K562 (cell line): ENCODE results near the gene AIFM3. TPM values are rescaled to one million over a fixed set of nuclear protein-coding genes. Genes with fewer than 3 reads are reported as not detected.
A peak's percentile ranks its signal among the peaks of the same experiment; 100 is the strongest.

Experiments used
- FOS ChIP-seq: IDR thresholded peaks from 3 replicates; pipeline ENCODE4 v1.6.1; 2011; ENCODE audit not compliant: insufficient read length; ENCODE audit errors: extremely low read depth
- NFIC ChIP-seq: fragments of 450-650 bp; IDR thresholded peaks from 2 replicates; pipeline ENCODE4 v1.6.1; 2017; ENCODE audit warnings: mild to moderate bottlenecking, inconsistent platforms
- SMC3 ChIP-seq: conservative IDR thresholded peaks from 2 replicates; pipeline ENCODE4 v1.6.1; 2011; ENCODE audit warnings: low read depth, low read length, improper control_type of control experiment; ENCODE audit not compliant: insufficient read depth
- TAF15 ChIP-seq: fragments of 200-400 bp; formaldehyde crosslinking; IDR thresholded peaks from 2 replicates; pipeline ENCODE4 v1.6.1; 2017; ENCODE audit warnings: mild to moderate bottlenecking, low read depth, low read length, moderate library complexity
- YY1 ChIP-seq, 3 experiments: IDR thresholded peaks; 2 replicates each; pipeline ENCODE4 v1.6.1; 2011; ENCODE audit warnings: low read length in 2 of 3, mild to moderate bottlenecking in 2 of 3, moderate library complexity in 2 of 3, borderline replicate concordance in 1 of 3, control low read depth in 1 of 3, low read depth in 1 of 3; ENCODE audit not compliant: insufficient read depth in 3 of 3, insufficient replicate concordance in 2 of 3, control insufficient read depth in 1 of 3, insufficient read length in 1 of 3; ENCODE audit errors: extremely low read depth in 1 of 3
- polyA plus RNA-seq, 8 experiments: library from polyadenylated mRNA; depleted of rRNA in 4 of 8; stranded (reverse) in 5 of 8; unstranded in 3 of 8; fragments of >200 nt; fragmentation: Nextera tagmentation in 2 of 8; fragmentation: Illumina TruSeq in 1 of 8; extraction: Ambion mirVana in 2 of 8; extraction: Trizol in 1 of 8; gene quantifications; 2 replicates each; pipeline versions ENCODE4 v1.2.1 to v1.2.3, GENCODE V29; 2011 to 2014; ENCODE audit warnings: inconsistent platforms in 1 of 8, missing spikeins in 1 of 8
- total RNA-seq, 7 experiments: library from RNA; depleted of rRNA in 6 of 7; stranded (reverse); fragments of >200 nt in 6 of 7; fragmentation: Illumina TruSeq in 2 of 7; extraction: Trizol in 2 of 7; gene quantifications; 2 replicates each; pipeline versions ENCODE4 v1.2.1 to v1.2.3, GENCODE V29; 2011 to 2021; ENCODE audit warnings: low replicate concordance in 1 of 7
- TF ChIP-seq, protein P1 (sequence below): sonication (generic); IDR thresholded peaks from 2 replicates; pipeline ENCODE4 v1.6.1; 2016

Gene AIFM3
- total and polyA plus RNA-seq, 9 of the 15 experiments (the other 6 are each of a cell fraction or from before 2014, with no cell fraction given) = 0.03 to 0.20 (median 0.07) TPM; not detected in 1

DNA sequence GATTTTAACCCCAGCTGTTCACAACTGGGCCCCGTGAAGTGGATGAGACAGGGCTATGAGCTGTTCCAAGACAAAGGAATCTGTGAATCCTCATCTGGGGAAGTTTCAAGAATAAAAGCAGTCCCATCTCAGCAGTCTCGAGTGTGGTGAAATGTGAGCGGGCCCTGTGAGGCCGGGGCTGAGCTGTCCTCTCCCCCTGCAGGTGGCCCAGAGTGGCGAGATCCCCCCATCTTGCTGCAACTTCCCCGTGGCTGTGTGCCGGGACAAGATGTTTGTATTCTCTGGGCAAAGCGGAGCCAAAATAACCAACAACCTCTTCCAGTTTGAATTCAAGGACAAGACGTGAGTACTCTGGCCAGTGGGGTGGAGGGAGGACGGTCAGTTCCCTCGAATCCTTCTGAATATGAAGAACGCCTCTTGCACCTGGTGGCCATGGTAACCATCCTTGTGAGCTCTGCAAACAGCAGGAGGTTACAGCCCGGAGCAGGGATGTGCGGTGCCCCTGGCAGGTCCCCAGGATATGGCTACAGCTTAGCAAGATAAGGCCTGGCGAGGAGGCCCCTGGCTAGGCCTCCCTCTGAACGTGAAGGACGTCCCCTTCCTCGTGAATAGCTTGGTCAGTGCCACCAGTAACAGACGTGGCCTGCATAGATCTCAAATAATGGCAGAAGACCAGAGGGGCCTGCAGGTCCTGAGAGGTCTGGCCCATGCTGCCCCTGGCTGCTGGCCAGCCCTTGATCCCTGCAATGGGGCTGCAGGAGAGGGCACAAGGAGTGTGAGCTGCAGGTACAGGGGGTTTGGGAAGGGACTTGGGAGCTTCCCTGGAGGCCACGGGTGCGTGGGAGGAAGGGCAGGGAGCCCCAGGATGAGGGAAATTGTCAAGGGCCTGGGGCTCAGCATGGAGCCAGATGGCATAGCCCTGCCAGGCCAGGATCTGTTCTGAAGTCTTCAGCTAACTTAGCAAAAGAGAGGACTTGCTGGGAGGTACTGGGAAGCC is 23.4 kb downstream of the AIFM3 start (continued):
- TF ChIP-seq, protein P1, sequence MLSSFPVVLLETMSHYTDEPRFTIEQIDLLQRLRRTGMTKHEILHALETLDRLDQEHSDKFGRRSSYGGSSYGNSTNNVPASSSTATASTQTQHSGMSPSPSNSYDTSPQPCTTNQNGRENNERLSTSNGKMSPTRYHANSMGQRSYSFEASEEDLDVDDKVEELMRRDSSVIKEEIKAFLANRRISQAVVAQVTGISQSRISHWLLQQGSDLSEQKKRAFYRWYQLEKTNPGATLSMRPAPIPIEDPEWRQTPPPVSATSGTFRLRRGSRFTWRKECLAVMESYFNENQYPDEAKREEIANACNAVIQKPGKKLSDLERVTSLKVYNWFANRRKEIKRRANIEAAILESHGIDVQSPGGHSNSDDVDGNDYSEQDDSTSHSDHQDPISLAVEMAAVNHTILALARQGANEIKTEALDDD = no peak
- TF ChIP-seq NFIC (no peak), FOS (no peak), SMC3 (no peak), TAF15 (peak; percentile 17; the same call in 1 of the 2 replicates), YY1 (IDR thresholded peaks at IDR 0.05; ENCODE audit: borderline replicate concordance in 1 of 3, control insufficient read depth in 1 of 3, extremely low read depth in 1 of 3, insufficient read depth in 3 of 3, insufficient read length in 1 of 3, insufficient replicate concordance in 2 of 3, low read depth in 1 of 3, low read length in 2 of 3) (peak in 1 of 3 experiments; percentile 7)
